ENCODE measurements around the gene GOLGA6A. TPM values are rescaled to one million over a fixed set of nuclear protein-coding genes. Genes with fewer than 3 reads are reported as not detected.

Gene GOLGA6A
- total RNA-seq, 1 donor, result not detected

Other genes with a start within 250 kb of the GOLGA6A start
- gene TBC1D21, start 209.0 kb downstream of the GOLGA6A start, total RNA-seq, result not detected
- 0.73 TPM for gene LOXL1, start 156.1 kb downstream of the GOLGA6A start, total RNA-seq
- 2.2 TPM for gene STOML1, start 90.3 kb downstream of the GOLGA6A start, total RNA-seq
- gene PML, start 87.8 kb downstream of the GOLGA6A start, total RNA-seq, result 23.1 TPM
- not detected for gene ISLR2, start 48.0 kb upstream of the GOLGA6A start, total RNA-seq
- not detected for gene ISLR, start 91.2 kb upstream of the GOLGA6A start, total RNA-seq
- not detected for gene STRA6, start 120.2 kb upstream of the GOLGA6A start, total RNA-seq
- not detected for gene CCDC33, start 153.8 kb upstream of the GOLGA6A start, total RNA-seq

Measured in mononuclear cell (primary cell).